Left lung (tissue), 14 donors: ENCODE measurements around the gene PAQR6. TPM values are rescaled to one million over a fixed set of nuclear protein-coding genes. Genes with fewer than 3 reads are reported as not detected.

ENCODE experiments used
- ATAC-seq: fragments of 200-7000 bp; cut with Tn5 transposase; one replicate; pipeline ENCODE4 v1.9.1; 2020; ENCODE audit warnings: moderate library complexity
- DNase-seq, 4 donors: peaks; one replicate each; pipeline ENCODE4 v3.0.0-alpha.2; 2013 to 2020
- H3K27ac ChIP-seq, 2 donors: fragments of 200-600 bp; sonication (generic) in 1 of 2; one replicate each; pipeline versions ENCODE4 v1.5.0 to v1.8.0; 2020 to 2021
- H3K27me3 ChIP-seq, 2 donors: fragments of 200-600 bp; sonication (generic) in 1 of 2; one replicate each; pipeline versions ENCODE4 v1.5.0 to v1.8.0; 2020 to 2021
- H3K36me3 ChIP-seq, 2 donors: fragments of 200-600 bp; sonication (generic) in 1 of 2; one replicate each; pipeline versions ENCODE4 v1.5.0 to v1.8.0; 2020 to 2021
- H3K4me1 ChIP-seq, 2 donors: fragments of 200-600 bp; one replicate each; pipeline ENCODE4 v1.8.0; 2021
- H3K4me3 ChIP-seq, 2 donors: fragments of 200-600 bp; sonication (generic) in 1 of 2; one replicate each; pipeline versions ENCODE4 v1.5.0 to v1.8.0; 2020 to 2021; ENCODE audit warnings: mild to moderate bottlenecking in 1 of 2
- H3K9me3 ChIP-seq, 2 donors: fragments of 200-600 bp; sonication (generic) in 1 of 2; one replicate each; pipeline versions ENCODE4 v1.5.0 to v1.8.0; 2020 to 2021
- intact Hi-C, 2 donors: fragments of 100-400 bp; cut with DNase I; formaldehyde crosslinking; loops; one replicate each; pipeline versions ENCODE4 v1.11.2 to v1.14.2; 2022
- long read RNA-seq, 12 donors: library from polyadenylated mRNA in 2 of 12; unstranded in 2 of 12; transcript quantifications; one replicate each; pipeline ENCODE4 v2.0.0 and lab custom pipeline, GENCODE V29; 2019 to 2026
- polyA plus RNA-seq, 6 donors: library from polyadenylated mRNA; unstranded; fragments of 120-200 nt; gene quantifications; one replicate each; pipeline ENCODE4 v1.2.1, GENCODE V29; 2013; ENCODE audit not compliant: insufficient read length in 6 of 6
- total RNA-seq, 2 donors: library from RNA; stranded (reverse); fragmentation: NEBNext Ultra II Directional; extraction: Animal tissue kit (Norgen Biotek cat#: 25700); gene quantifications; one replicate each; pipeline ENCODE4 v1.2.1, GENCODE V29; 2021
- TF ChIP-seq, protein P1 (sequence below), 2 donors: fragments of 200-600 bp; sonication (generic) in 1 of 2; IDR thresholded peaks; one replicate each; pipeline versions ENCODE4 v1.5.0 to v1.8.0; 2021; ENCODE audit warnings: antibody characterized with exemption in 2 of 2
- donor health status: DM: no; HTN: yes; CAD: no.
- donor health status: DM: no; HTN: no; CAD: no.

PAQR6 gene, protein sequence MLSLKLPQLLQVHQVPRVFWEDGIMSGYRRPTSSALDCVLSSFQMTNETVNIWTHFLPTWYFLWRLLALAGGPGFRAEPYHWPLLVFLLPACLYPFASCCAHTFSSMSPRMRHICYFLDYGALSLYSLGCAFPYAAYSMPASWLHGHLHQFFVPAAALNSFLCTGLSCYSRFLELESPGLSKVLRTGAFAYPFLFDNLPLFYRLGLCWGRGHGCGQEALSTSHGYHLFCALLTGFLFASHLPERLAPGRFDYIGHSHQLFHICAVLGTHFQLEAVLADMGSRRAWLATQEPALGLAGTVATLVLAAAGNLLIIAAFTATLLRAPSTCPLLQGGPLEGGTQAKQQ
- total RNA-seq (1 to 10 TPM; 1.4 to 2.0 TPM), polyA plus RNA-seq (1 to 10 TPM; 2.2 to 4.0 (median 3.5) TPM)
- long read RNA-seq, donor 1, result 0 reads
- long read RNA-seq, donor 2, result 0 reads
- long read RNA-seq, donor 3, result 0 reads
- long read RNA-seq, donor 4, partial matches to known transcripts, result 1 of 1 reads
- long read RNA-seq, donor 4, other reads (novel, unspliced or antisense), result 0 of 1 reads
- long read RNA-seq, donor 5, result 0 reads
- long read RNA-seq, donor 6, result 0 reads
- long read RNA-seq, donor 7, result 0 reads
- long read RNA-seq, donor 8, partial matches to known transcripts, result 46 of 46 reads
- long read RNA-seq, donor 8, other reads (novel, unspliced or antisense), result 0 of 46 reads
- long read RNA-seq, donor 9, result 0 reads
- long read RNA-seq, donor 10, partial matches to known transcripts, result 0 of 1 reads
- long read RNA-seq, donor 10, other reads (novel, unspliced or antisense), result 1 of 1 reads
- long read RNA-seq, donor 11, transcript PAQR6-201 (8 exons, 1,908 nt), result major isoform, 10 of 31 reads
- long read RNA-seq, donor 11, transcript PAQR6-211 (7 exons, 2,029 nt), result minor isoform, 6 of 31 reads
- long read RNA-seq, donor 11, partial matches to known transcripts, result 13 of 31 reads
- long read RNA-seq, donor 11, other reads (novel, unspliced or antisense), result 0 of 31 reads
- long read RNA-seq, donor 12, result 0 reads

DNA sequence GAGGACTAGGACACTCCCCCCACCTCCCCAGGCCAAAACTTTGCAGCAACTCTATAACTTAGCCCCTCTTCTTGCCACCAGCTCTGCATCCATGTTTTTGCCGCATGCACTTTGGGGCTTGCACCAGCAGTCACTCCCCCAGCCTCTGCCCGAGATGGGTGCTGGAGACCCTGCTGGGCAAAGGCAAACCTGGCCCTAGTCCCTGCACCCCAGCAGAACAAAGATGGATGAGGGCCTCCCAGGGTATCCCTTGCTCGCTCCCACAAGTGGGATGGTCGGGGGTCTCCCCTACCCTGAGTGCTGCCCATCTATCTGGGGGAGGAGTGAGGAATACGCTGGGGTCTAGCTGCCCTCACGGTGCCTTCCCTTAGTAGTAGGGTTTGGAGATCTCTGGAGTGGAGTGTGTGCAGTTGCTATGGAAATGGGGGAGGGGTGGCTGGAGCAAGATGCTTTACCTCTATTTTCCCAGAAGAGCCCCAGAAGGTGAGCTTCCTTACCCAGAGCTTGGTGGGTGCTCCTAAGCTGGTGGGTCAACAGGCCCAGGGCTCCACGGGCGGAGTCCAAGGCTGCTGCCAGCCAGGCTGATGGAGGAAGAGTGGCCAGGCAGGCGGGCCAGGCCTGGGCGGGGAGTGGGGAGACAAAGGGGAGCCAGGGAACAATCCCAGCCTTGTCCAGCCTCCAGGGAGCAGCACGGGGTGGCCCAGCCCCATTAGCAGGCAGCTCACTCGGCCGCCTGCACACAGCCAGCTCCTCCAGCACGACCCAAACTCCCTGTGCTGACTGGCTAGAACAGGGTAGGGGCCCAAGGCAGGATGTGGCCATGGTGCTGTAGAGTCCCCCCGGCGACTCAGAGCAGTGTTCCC lies at the start of gene PAQR6:
PAQR6 (minus strand) TSS at position 597 of the 863 bp plus-strand sequence. CDS start 1,325 bp downstream, outside the sequence.
- no peak within 1 kb of the TSS for H3K27ac ChIP-seq

DNA sequence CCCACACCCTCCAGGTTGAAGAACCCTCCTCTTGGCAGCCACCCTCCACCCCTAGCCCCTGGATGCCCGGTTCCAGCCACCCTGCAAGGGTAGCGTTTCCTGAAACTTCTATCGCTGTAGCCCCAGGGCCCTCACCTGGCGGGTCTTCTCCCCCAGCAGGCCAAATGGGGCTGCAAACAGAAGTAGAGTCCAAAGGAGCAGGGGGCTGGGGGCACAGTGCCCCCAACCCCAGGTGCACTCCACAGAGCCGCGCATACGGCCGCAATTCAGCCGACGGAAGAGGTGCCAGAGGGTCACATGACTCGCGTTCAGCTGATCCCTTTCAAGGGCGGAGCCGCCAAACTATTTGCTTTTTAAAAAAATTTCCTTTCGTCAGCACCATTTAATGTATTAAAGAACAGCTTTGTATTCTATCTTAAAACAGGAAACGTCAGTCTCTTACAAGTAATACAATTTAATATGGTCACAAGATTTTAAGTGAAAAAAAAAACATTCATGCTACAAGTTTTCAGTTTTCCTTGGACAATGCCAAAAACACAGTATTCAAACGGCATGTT lies 47.6 kb upstream of the PAQR6 start, which contains the start of gene GLMP:
GLMP (minus strand) TSS at position 289 of the 557 bp plus-strand sequence; CDS start at position 255, 34 bp downstream.
- H3K27ac ChIP-seq, result peak within 1 kb of the TSS; percentile 28 to 61

More for the DNA sequence above, at the start of gene PAQR6:
- ATAC-seq (peak; percentile 45), DNase-seq (peak in 1 of 4 donors; percentile 20)
- Histone ChIP-seq H3K4me1 (peaks cover 8 to 32% of the 10 kb centered on the region in 2 donors), H3K4me3 (no peak within 1 kb of the TSS), H3K9me3 (no peaks in the 10 kb centered on the region), H3K27me3 (peaks cover 0 to 25% of the 10 kb centered on the region in 2 donors), H3K36me3 (peaks cover 4 to 40% of the 10 kb centered on the region in 2 donors)
- TF ChIP-seq, protein P1, sequence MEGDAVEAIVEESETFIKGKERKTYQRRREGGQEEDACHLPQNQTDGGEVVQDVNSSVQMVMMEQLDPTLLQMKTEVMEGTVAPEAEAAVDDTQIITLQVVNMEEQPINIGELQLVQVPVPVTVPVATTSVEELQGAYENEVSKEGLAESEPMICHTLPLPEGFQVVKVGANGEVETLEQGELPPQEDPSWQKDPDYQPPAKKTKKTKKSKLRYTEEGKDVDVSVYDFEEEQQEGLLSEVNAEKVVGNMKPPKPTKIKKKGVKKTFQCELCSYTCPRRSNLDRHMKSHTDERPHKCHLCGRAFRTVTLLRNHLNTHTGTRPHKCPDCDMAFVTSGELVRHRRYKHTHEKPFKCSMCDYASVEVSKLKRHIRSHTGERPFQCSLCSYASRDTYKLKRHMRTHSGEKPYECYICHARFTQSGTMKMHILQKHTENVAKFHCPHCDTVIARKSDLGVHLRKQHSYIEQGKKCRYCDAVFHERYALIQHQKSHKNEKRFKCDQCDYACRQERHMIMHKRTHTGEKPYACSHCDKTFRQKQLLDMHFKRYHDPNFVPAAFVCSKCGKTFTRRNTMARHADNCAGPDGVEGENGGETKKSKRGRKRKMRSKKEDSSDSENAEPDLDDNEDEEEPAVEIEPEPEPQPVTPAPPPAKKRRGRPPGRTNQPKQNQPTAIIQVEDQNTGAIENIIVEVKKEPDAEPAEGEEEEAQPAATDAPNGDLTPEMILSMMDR (IDR thresholded peaks at IDR 0.05), result no peak
- intact Hi-C loops, result no loop called here

DNA sequence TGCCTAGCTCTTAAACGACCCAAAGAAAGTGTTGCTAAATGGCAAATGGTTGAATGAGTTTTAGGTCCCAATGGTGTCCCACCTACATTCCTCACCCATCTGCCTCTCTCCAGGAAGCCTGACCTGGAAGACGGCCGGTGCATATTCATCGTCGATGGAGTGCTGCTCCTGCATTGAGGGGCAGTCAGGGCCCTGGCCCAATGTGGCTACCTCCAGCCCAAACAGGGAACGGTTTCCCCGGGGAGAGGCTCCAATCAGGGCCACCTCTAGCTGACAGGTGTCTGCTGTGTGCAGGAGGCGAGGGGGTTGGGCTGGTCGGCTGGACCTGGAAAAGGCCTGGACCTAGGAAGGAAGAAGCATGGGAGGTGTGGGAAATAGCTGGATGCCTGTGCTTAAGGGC lies 46.0 kb upstream of the PAQR6 start:
- ATAC-seq, result no peak
- Histone ChIP-seq H3K27me3 (no peaks in the 10 kb centered on the region), H3K27ac (no peak overlapping the region), H3K4me3 (peak overlapping the region in 1 of 2 donors; percentile 68), H3K36me3 (peaks cover 0 to 14% of the 10 kb centered on the region in 2 donors), H3K4me1 (peaks cover 15 to 36% of the 10 kb centered on the region in 2 donors), H3K9me3 (no peaks in the 10 kb centered on the region)
- intact Hi-C loops, result no loop called here
- DNase-seq, result no peak
- TF ChIP-seq, protein P1 (IDR thresholded peaks at IDR 0.05), result no peak

More for the DNA sequence above, 47.6 kb upstream of the PAQR6 start, which contains the start of gene GLMP:
- peak; percentile 65 for ATAC-seq
- DNase-seq, result peak; percentile 69 to 87 (median 83)
- Histone ChIP-seq H3K36me3 (peaks cover 0 to 14% of the 10 kb centered on the region in 2 donors), H3K9me3 (no peaks in the 10 kb centered on the region), H3K4me3 (peak within 1 kb of the TSS; percentile 63 to 68), H3K4me1 (peaks cover 15 to 36% of the 10 kb centered on the region in 2 donors), H3K27me3 (no peaks in the 10 kb centered on the region)
- TF ChIP-seq, protein P1 (IDR thresholded peaks at IDR 0.05), result no peak
- intact Hi-C loops, result no loop called here

DNA sequence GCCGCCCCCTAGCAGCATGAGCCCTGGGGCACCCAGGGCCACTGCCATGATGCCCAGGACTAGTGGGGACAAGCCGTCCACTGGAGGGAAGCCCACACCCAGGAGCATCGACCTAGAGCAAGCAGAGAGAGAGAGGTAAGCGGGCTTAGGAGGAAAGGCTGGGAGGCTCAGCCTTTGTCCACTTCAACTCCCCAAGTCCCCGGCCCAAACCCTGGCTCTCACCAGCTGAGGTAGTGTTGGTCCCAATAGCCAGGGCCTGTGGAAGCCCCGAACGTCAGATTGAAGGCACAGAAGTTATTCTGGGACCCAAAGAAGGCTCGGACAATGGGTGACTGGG lies 45.2 kb upstream of the PAQR6 start:
- Histone ChIP-seq H3K4me1 (peaks cover 15 to 36% of the 10 kb centered on the region in 2 donors), H3K27me3 (no peaks in the 10 kb centered on the region), H3K27ac (no peak overlapping the region), H3K4me3 (no peak overlapping the region), H3K9me3 (no peaks in the 10 kb centered on the region), H3K36me3 (peaks cover 0 to 21% of the 10 kb centered on the region in 2 donors)
- ATAC-seq, result no peak
- DNase-seq, result no peak
- intact Hi-C loops, result no loop called here
- TF ChIP-seq, protein P1 (IDR thresholded peaks at IDR 0.05), result no peak
